ENCODE data around the gene LHX3.

LHX3 gene

GRCh38 chr9:136173648-136174290 lies 31.2 kb downstream of the LHX3 start:
- DNase-seq = no peak

DNA sequence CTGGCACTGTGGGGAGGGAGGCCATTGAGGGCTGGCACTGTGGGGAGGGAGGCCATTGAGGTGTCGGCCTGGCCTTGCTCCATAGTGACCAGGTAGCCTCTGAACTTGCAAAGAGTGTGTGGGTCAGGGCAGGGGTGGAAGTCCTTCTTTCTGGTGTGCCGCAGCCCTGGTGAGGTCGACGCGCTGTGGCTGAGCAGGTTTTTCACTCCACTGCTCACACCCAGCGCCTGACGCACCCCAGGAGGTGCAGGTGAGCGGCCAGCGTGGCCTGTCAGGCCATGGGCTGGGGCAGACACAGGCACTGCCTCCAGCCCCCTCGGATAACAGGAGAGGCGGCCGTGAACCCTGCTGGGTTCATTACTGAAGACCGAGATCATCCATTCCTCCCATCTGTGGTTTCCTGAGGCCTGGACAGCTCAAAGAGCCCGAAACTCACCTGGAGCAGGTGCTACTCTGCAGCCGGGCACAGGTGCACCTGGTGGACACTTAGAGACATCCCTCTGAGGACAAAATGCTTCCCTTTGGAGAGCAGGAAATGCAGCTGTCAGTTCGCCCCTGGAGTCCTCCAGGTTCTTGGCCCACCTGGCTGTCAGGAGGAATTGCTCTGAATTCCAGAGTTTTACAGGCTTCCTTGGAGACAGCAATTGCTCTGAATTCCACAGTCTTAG lies 32.4 kb downstream of the LHX3 start:
- DNase-seq = no peak

DNA sequence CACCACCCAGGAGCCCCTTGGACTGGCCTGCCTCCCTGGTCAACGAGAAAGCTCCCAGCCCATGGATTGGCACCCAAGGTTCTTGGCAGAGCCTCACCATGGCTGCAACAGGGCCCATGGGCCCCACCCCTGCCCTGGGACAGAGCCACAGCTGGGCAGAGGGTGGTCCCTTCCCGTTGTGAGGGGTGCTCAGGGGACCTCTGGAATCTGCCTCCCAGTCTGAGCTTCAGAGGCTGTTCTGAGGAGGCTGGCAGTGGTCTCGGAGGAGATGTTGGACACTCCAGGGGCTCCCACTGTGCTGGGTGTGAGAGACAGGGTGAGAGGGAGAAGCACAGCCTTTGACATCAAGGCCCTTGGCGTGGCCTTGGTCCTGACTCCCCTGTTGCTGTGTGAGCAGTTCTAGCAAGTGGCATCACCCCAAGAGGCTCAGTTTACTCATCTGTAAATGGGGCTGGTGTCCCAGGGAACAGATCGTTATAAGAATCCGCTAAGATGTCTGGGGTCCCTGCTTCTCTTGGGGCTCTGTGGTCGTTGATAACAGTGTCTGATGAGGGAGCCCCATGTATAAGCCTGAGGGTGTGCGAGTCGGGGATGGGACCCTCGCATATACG lies 33.0 kb downstream of the LHX3 start:
- DNase-seq = no peak

DNA sequence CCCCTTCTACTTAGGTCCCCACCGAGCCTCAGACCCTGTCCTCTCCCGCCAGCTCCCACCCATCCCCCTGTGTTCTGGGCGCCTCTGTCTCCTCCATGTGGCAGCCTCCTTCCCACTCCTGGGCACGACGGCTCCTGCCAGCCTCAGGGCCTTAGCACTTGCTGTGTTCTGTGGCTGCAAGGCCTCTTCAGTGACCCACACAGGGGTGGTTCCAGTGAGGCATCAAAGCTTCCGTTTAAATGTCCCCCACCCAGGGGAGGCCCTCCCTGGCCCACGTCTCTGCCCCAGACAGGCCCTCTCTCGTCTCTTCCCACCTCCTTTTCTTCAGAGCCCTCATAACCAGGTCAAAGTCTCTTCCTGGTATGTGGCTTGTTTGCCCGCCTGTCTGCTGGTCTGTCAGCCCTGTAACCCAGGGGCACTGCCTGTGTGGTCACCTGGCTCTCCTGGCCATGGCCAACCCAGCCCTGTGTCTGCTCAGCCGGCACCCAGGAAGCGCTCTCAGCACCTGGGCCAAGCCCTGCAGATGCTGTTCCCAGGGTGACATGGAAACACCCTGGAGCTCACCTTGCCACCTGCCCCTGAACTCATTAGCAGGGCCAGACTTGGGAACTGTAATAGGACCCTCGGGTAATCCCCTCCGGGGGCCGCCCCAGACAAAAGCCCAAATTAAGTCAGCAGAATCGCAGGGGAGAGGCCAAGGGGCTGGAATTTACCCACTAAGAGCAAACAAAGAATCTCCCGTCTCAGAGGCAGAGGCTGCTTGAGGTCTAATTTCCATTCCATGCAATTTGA lies 33.7 kb downstream of the LHX3 start:
- DNase-seq = no peak

DNA sequence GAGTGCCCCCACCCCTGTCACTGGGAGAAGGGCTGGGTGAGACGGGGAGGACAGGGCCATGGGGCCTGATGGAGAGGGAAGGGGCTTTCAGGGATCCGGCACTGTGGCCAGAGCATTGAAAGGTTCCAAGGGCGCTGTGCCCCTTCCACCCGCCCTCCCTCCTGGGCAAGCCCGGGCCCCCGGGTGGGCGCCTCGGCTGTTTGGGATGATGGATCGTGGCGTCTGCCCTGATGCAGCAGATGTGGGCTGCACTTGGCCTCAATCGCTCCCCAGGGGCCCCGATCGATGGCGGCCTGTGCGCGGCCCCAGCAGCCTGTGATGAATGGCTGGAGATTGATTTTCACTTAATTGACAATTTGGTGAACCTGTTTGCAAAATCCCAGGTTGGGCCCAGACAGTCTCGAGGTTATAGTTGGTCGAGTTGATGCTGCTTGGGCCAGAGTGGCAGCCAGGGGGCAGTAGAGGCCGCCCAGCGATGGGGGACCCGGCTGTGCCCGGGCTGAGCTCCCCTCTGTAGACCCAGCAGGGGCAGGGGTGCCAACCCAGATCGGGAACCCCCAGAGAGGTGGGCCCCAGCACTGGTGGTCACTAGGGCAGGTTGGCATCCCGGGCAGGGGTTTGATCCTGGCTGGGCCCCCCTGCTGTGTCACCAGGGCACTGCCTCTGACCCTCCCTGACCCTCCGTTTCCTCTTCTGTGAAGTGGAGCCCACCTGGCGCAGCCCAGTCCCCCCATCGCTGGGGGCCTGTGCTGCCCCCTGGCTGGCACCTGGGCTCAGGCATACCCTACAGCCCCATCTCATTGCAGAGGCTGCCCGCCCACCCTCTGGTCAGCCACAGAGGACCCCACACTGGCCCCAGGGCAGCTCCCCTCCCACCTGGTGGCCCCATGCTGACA lies 34.7 kb downstream of the LHX3 start:
- peak; percentile 45 for DNase-seq

GRCh38 chr9:136169495-136169894 lies 35.4 kb downstream of the LHX3 start:
- no peak for DNase-seq

DNA sequence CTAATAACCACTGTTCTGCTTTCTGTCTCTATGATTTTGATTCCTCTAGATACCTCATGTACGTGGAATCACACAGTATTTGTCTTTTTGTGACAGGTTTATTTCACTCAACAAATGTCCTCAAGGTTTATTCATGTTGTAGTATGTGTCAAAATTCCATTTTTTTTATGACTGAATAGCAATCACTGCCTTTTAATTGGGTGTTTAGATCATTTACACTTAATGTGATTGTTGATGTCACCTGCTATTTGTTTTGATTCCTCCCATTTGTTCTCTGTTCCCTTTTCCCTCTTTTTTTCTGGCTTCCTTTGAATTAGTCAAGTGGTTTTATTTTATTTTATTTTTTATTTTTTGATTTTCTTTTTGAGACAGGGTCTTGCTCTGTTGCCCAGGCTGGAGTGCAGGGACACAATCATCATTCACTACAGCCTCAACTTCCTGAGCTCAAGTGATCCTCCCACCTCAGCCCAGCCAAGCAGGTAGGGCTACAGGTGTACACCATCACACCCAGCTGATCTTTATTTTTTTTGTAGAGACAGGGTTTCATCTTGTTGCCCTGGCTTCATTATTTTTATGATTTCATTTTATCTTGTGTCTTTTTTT lies 41.6 kb downstream of the LHX3 start:
- DNase-seq = no peak

DNA sequence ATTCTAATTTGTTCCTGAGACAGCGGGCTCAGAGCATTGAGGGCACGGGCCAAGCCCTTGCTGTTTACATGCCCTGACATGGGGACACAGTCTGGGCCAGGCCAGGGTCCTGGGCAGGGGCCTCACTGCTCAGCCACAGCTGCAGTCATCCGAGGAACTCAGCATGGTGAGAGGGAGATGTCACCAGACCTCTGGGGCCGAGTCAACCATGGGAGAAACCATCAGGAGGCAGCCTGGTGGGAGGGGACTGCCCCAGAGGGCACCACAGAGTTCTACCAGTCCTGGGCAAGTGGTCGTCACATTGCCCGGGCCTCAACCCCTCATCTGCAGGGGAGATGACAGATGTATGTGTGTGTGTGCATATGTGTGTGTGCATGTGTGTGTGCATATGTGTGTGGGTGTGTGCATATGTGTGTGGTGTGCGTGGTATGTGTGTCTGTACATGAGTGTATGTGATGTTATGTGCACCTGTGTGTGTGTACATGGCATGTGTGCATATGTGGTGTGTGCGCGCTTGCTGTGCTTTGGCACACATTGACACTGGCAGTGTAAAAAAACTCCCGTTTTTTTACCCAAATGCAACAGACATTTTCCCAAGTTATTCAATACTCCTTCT lies 43.8 kb downstream of the LHX3 start:
- DNase-seq = no peak

DNA sequence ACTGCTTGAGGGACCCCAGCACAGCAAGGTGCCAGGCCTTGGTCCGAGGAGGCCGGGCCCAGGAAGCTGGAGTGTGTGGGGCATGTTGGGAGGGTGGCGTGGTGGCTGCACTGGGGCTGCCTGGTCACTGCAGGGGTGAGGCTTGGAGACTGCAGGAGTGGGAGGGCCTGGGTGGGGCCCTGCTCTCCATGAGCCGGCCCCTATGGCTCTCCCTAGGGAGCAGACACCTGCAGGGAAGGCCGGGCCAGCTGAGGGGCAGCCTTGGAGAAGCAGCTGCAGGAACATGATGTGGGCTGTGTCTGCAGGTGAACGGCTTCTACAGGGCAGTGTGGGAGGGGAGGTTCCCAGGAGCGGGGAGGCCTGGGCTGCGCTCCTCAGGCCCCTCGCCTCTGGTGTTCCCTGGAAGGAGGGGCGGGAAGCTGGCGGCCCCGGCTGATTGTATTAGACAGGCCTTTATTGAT lies 44.5 kb downstream of the LHX3 start:
- no peak for DNase-seq

DNA sequence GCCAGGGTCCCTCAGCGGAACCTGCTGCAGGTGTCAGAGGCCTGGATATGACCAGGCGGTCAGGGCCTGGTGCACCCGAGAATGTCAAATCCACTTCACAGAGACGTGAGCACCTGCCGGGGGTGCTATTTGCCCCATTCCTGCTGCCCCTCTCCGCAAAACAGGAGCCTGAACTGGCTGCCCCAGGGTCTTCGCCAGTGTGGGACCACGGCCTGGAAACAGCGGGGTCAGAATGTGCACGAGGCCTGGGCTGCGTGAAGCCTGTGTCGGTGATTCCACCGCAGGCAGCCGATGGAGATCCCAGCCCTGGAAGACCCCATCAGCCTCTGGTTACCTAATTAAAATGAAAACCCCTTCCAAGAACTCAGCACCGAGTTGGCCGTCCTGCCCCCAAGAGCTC lies 45.1 kb downstream of the LHX3 start:
- no peak for DNase-seq

DNA sequence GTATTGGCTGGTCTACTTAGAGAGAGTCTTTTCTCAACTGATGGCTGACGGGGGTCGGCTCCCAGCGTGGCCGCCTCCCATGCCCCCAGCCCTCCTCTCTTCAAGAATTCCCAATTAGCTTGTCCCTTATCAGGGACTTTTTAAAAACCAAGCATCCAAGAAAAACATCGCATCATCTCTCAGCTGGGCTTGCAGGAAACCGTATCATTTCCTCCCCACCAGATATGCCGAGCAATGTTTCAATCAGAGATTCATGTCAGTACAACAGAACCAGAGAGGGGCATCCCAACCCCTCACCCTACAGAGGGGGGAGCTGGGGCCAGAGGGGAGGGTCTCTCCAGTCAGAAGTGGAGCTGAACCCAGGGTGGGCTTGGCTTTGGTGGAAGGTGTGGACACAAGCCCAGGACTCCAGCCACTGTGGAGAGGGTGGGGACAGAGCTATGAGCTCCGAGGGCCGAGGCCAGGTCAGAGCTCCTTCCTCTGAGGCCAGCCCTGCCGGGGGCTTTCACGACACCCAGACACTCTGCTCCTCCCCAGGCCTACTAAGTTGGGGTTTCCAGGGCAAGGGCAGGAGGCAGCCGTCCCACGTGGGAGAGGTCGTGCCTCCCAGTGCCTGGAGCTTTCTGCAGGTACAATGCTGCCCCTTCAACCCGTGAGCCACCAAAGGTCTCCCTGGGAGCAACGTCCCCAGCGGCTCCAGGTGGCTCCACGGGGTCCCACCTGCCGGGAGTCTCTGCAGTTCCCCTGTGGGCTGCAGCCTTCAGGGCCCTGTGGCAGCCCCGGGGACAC lies 47.3 kb downstream of the LHX3 start:
- DNase-seq = no peak

GRCh38 chr9:136156209-136157120 lies 48.5 kb downstream of the LHX3 start:
- no peak for DNase-seq

DNA sequence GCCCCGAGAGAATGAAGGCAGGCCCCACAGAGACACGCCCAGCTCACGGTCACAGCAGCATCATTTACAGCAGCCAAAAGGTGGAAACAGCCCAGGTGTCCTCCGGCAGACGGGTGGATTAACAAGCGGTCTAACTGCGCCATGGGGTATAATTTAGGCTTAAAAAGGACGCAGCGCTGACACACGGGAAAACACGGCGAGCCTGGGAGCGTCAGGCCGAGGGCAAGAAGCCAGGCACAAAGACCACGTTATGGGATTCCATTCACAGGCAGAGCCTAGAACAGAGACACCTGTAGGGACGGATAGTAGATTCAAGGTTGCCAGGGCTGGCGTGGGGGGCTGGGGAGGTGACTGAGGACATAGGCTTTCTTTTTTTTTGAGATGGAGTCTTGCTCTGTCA lies 49.4 kb downstream of the LHX3 start:
- DNase-seq = no peak

DNA sequence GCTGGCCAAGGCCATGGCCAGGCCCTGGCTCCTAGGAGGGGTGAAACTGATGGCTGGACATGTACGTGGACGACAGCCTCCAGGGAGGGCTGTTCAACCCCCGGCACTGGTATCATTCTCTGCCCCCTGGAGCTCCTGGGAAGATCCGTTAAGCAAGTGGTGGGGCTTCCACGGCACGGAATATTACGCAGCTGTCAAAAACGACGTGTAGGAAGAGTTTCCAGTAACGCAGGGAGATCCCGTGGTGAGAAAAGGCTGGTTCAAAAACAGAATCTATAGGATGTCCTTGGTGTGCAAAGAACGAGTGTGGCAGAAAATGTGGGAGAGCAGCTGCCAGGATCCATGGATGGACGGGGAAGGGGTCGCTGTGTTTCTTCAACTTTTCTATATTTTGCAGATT lies 50.0 kb downstream of the LHX3 start:
- no peak for DNase-seq

- DNase-seq = no peak
Measured at GRCh38 chr9:136153381-136154065, 51.4 kb downstream of the LHX3 start.

DNA sequence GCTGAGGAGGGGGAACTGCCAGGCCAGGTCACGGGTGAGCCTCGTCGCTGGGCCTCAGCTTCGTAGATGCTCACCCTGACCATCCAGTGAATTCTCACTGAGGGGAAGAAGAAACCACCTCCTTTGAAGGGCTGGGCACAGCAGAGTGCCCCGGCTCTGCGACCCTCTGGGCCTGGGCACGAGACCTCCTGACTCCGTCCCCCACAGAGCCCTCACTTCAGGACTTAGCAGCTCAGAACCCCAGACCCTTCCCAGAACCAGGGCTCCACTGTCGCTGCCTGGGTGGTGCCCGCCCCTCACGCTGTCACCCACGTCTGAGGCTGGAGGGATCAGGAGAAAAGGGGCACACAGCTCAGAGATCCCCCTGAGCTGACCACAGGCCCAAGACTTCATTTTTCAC lies 52.0 kb downstream of the LHX3 start:
- no peak for DNase-seq

DNA sequence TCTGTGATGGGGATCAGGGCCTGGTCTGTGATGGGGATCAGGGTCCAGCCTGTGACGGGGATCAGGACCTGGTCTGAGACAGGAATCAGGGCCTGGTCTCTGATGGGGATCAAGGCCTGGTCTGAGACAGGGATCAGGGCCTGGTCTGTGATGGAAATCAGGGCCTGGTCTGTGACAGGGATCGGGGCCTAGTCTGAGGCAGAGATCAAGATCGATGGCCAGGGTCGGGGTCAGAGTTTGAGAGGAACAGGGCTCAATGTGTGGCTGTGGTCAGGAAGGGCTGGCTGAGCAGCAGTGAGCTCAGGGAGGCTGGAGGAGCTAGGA lies 52.4 kb downstream of the LHX3 start:
- no peak for DNase-seq

DNA sequence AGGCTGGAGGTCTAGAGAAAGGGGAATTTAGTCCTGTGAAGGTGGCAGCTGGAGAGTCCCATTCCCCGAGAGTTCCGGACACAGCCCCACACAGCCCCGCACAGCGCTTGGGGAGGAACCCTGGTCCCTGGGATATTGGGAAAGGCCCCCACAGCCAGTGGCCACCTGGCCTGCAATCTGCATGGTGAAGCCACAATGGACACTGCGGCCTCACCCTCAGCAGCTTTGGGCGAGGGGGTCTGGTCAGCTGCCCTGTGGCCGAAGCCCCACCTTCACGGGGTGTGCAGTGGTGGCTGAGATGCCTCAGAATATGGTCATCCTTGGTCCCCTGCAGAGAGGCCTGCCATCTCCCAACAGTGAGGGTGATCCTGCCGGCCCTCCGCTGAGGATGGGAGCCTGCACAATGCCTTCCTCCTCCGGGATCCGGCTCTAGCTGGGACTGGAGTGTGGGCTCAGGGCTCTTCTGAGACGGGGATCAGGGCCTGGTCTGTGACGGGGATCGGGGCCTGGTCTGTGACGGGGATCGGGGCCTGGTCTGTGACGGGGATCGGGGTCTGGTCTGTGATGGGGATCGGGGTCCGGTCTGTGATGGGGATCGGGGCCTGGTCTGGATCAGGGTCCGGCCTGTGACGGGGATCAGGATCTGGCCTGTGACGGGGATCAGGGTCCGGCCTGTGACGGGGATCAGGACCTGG lies 52.9 kb downstream of the LHX3 start:
- no peak for DNase-seq
